ENCODE measurements around the gene ITGA11. TPM values are rescaled to one million over a fixed set of nuclear protein-coding genes. Genes with fewer than 3 reads are reported as not detected.

ITGA11 gene
- total and polyA plus RNA-seq, 2 experiments from 2014 or later: 0.03 to 0.40 TPM

GRCh38 chr15:68319997-68320396 is 112.0 kb downstream of the ITGA11 start:
- Mint-ChIP-seq H3K9me3 (no peaks in the 10 kb centered on the region), H3K27me3 (ENCODE audit: insufficient read depth, low read depth, poor library complexity) (peaks cover 7% of the 10 kb centered on the region), H3K27ac (no peak overlapping the region), H3K4me1 (peaks cover 21% of the 10 kb centered on the region), H3K4me3 (no peak overlapping the region), H3K36me3 (ENCODE audit: low read depth) (no peaks in the 10 kb centered on the region)
- Histone ChIP-seq H3K27me3 (ENCODE audit: insufficient read depth) (no peaks in the 10 kb centered on the region), H3K79me2 (replicated peaks; ENCODE audit: insufficient read depth) (no peaks in the 10 kb centered on the region), H3F3A (replicated peaks; ENCODE audit: low read depth) (0 out of 2 replicates have a peak, but pooled peaks cover 4% of the 10 kb centered on the region), H4K20me1 (replicated peaks; ENCODE audit: insufficient read depth) (no peaks in the 10 kb centered on the region), H3K4me3 (no peak overlapping the region), H3K27ac (ENCODE audit: low read depth) (no peak overlapping the region), H3K9me2 (ENCODE audit: insufficient read depth) (no peaks in the 10 kb centered on the region), H2AFZ (no peak overlapping the region), H3K36me3 (ENCODE audit: insufficient read depth) (no peaks in the 10 kb centered on the region), H3K4me1 (ENCODE audit: insufficient read depth) (peaks cover 18% of the 10 kb centered on the region), H3K4me2 (no peak overlapping the region)
- no peak for TF ChIP-seq JUNB (IDR thresholded peaks at IDR 0.05; ENCODE audit: unreplicated experiment)
- TF ChIP-seq REST (IDR thresholded peaks at IDR 0.05; ENCODE audit: unreplicated experiment): no peak
- no peak for TF ChIP-seq ZNF114 (CRISPR knock-in tag; IDR thresholded peaks at IDR 0.05)
- TF ChIP-seq, protein P1, sequence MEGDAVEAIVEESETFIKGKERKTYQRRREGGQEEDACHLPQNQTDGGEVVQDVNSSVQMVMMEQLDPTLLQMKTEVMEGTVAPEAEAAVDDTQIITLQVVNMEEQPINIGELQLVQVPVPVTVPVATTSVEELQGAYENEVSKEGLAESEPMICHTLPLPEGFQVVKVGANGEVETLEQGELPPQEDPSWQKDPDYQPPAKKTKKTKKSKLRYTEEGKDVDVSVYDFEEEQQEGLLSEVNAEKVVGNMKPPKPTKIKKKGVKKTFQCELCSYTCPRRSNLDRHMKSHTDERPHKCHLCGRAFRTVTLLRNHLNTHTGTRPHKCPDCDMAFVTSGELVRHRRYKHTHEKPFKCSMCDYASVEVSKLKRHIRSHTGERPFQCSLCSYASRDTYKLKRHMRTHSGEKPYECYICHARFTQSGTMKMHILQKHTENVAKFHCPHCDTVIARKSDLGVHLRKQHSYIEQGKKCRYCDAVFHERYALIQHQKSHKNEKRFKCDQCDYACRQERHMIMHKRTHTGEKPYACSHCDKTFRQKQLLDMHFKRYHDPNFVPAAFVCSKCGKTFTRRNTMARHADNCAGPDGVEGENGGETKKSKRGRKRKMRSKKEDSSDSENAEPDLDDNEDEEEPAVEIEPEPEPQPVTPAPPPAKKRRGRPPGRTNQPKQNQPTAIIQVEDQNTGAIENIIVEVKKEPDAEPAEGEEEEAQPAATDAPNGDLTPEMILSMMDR (conservative IDR thresholded peaks at IDR 0.05; ENCODE audit: low read depth in 2 of 2): no peak
- no peak for TF ChIP-seq NANOG (IDR thresholded peaks at IDR 0.05; ENCODE audit: borderline replicate concordance)
- no peak for TF ChIP-seq CREB1 (CRISPR knock-in tag; IDR thresholded peaks at IDR 0.05; ENCODE audit: low read depth)
- no peak for TF ChIP-seq STAT1 (IDR thresholded peaks at IDR 0.05; ENCODE audit: unreplicated experiment)
- TF ChIP-seq ETS1 (IDR thresholded peaks at IDR 0.05): no peak
- no peak for TF ChIP-seq POLR2AphosphoS5 (IDR thresholded peaks at IDR 0.05; ENCODE audit: low read depth)
- TF ChIP-seq EZH2phosphoT487 (IDR thresholded peaks at IDR 0.05; ENCODE audit: unreplicated experiment): no peak
- no peak for TF ChIP-seq ZNF331 (CRISPR knock-in tag; IDR thresholded peaks at IDR 0.05; ENCODE audit: low read depth)
- no peak for TF ChIP-seq EZH2 (IDR thresholded peaks at IDR 0.05; ENCODE audit: low read depth, unreplicated experiment)
- TF ChIP-seq, protein P2, sequence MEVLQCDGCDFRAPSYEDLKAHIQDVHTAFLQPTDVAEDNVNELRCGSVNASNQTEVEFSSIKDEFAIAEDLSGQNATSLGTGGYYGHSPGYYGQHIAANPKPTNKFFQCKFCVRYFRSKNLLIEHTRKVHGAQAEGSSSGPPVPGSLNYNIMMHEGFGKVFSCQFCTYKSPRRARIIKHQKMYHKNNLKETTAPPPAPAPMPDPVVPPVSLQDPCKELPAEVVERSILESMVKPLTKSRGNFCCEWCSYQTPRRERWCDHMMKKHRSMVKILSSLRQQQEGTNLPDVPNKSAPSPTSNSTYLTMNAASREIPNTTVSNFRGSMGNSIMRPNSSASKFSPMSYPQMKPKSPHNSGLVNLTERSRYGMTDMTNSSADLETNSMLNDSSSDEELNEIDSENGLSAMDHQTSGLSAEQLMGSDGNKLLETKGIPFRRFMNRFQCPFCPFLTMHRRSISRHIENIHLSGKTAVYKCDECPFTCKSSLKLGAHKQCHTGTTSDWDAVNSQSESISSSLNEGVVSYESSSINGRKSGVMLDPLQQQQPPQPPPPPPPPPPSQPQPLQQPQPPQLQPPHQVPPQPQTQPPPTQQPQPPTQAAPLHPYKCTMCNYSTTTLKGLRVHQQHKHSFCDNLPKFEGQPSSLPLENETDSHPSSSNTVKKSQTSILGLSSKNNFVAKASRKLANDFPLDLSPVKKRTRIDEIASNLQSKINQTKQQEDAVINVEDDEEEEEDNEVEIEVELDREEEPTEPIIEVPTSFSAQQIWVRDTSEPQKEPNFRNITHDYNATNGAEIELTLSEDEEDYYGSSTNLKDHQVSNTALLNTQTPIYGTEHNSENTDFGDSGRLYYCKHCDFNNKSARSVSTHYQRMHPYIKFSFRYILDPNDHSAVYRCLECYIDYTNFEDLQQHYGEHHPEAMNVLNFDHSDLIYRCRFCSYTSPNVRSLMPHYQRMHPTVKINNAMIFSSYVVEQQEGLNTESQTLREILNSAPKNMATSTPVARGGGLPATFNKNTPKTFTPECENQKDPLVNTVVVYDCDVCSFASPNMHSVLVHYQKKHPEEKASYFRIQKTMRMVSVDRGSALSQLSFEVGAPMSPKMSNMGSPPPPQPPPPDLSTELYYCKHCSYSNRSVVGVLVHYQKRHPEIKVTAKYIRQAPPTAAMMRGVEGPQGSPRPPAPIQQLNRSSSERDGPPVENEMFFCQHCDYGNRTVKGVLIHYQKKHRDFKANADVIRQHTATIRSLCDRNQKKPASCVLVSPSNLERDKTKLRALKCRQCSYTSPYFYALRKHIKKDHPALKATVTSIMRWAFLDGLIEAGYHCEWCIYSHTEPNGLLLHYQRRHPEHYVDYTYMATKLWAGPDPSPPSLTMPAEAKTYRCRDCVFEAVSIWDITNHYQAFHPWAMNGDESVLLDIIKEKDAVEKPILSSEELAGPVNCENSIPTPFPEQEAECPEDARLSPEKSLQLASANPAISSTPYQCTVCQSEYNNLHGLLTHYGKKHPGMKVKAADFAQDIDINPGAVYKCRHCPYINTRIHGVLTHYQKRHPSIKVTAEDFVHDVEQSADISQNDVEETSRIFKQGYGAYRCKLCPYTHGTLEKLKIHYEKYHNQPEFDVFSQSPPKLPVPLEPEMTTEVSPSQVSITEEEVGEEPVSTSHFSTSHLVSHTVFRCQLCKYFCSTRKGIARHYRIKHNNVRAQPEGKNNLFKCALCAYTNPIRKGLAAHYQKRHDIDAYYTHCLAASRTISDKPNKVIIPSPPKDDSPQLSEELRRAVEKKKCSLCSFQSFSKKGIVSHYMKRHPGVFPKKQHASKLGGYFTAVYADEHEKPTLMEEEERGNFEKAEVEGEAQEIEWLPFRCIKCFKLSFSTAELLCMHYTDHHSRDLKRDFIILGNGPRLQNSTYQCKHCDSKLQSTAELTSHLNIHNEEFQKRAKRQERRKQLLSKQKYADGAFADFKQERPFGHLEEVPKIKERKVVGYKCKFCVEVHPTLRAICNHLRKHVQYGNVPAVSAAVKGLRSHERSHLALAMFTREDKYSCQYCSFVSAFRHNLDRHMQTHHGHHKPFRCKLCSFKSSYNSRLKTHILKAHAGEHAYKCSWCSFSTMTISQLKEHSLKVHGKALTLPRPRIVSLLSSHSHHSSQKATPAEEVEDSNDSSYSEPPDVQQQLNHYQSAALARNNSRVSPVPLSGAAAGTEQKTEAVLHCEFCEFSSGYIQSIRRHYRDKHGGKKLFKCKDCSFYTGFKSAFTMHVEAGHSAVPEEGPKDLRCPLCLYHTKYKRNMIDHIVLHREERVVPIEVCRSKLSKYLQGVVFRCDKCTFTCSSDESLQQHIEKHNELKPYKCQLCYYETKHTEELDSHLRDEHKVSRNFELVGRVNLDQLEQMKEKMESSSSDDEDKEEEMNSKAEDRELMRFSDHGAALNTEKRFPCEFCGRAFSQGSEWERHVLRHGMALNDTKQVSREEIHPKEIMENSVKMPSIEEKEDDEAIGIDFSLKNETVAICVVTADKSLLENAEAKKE (CRISPR knock-in tag; IDR thresholded peaks at IDR 0.05): no peak
- DNase-seq (ENCODE audit: low spot score) (no peak), ATAC-seq (no peak)

Data from GM23338 (cell line).